ENCODE results near the gene SPRR2A. TPM values are rescaled to one million over a fixed set of nuclear protein-coding genes. Genes with fewer than 3 reads are reported as not detected.

The SPRR2A gene
- total RNA-seq, 1 donor from 2014 or later = not detected

DNA sequence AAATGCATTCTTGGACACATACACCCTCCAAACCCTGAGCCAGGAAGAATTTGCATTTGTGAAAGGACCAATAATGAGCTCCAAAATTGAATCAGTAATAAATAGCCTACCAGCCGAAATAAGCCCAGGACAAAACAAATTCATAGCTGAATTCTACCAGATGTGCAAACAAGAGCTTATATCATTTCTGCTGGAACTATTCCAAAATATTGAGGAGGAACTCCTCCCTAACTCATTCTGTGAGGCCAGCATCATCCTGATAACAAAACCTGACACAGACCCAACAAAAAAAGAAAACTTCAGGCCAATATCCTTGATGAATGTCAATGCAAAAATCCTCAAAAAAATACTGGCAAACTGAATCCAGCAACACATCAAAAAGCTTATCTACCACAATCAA, 30.3 kb upstream of the SPRR2A start:
- no peak overlapping the region for H3K4me3 ChIP-seq
- no peak overlapping the region for H3K27ac ChIP-seq
- no peaks in the 10 kb centered on the region for H3K4me1 ChIP-seq
- no peaks in the 10 kb centered on the region for H3K36me3 ChIP-seq
- TF ChIP-seq, protein P1, sequence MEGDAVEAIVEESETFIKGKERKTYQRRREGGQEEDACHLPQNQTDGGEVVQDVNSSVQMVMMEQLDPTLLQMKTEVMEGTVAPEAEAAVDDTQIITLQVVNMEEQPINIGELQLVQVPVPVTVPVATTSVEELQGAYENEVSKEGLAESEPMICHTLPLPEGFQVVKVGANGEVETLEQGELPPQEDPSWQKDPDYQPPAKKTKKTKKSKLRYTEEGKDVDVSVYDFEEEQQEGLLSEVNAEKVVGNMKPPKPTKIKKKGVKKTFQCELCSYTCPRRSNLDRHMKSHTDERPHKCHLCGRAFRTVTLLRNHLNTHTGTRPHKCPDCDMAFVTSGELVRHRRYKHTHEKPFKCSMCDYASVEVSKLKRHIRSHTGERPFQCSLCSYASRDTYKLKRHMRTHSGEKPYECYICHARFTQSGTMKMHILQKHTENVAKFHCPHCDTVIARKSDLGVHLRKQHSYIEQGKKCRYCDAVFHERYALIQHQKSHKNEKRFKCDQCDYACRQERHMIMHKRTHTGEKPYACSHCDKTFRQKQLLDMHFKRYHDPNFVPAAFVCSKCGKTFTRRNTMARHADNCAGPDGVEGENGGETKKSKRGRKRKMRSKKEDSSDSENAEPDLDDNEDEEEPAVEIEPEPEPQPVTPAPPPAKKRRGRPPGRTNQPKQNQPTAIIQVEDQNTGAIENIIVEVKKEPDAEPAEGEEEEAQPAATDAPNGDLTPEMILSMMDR (IDR thresholded peaks at IDR 0.05) = no peak
- no peak for DNase-seq
- intact Hi-C loops (cut with DNase I) = no loop called here
- no peak for ATAC-seq
- H3K27me3 ChIP-seq (ENCODE audit: low read depth) = no peaks in the 10 kb centered on the region
- no peaks in the 10 kb centered on the region for H3K9me3 ChIP-seq

DNA sequence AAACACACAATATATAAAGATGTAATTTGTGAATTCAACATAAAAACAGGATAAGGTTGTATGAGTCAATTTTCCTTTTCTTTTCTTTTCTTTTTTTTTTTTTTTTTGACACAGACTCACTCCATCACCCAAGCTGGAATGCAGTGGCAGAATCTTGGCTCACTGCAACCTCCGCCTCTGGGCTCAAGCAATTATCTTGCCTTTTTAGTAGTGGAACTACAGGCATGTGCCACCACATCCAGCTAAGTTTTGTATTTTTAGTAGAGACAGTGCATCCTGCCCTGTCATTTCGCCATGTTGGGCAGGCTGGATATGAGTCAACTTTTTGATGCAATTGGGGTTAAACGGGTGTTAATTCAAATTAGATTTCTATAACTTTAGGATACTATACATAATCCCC, 24.4 kb upstream of the SPRR2A start:
- ATAC-seq (no peak), DNase-seq (no peak)
- intact Hi-C loops (cut with DNase I) = no loop called here

DNA sequence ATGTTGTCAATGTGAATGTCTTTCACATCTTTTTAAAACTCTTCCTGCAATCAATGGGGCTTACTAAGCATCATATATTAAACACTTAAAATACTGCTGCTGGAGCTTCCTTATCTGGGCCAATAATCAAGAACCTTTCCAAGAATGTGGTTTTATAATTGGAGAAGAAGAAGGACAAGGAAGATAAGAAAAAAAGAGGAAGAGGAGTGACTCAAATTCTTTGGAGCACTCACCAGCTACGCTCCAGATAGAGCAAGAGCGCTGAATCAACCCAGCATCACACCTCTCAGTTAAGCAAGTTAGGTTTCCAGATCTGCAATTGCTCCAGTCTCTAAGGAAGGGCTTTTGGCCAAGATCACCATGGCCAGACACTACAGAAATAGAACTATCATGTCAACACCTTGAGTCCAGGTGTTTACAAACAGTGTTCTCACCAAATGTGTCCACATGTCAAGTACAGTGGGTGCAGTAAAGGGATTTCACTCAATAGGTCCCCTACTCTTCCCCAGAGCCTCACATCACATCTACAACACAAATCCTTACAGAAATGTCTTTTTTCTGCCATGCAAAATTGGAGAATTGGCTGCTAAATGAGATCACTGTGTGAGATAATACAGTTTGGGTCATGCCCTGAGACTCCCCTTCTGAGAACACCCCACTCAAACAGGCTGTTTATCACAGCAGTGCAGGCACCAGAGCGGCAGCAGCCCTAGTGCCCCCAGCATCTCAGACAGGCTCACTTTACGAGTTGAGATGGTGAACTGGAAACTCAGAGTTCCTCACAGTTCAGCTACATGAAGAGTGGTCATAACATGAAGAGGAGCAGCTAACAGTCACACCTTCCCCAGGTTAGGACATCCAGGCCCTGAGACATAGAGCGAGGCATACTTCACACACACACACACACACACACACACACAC, 15.8 kb upstream of the SPRR2A start:
- no peak overlapping the region for H3K27ac ChIP-seq
- TF ChIP-seq, protein P1 (IDR thresholded peaks at IDR 0.05) = no peak
- H3K9me3 ChIP-seq = no peaks in the 10 kb centered on the region
- DNase-seq (no peak), ATAC-seq (no peak)
- intact Hi-C loops (cut with DNase I) = no loop called here
- H3K36me3 ChIP-seq = no peaks in the 10 kb centered on the region
- H3K4me1 ChIP-seq = no peaks in the 10 kb centered on the region
- no peaks in the 10 kb centered on the region for H3K27me3 ChIP-seq (ENCODE audit: low read depth)
- no peak overlapping the region for H3K4me3 ChIP-seq

More for the DNA sequence above, 24.4 kb upstream of the SPRR2A start:
- H3K9me3 ChIP-seq = peaks cover 4% of the 10 kb centered on the region
- no peaks in the 10 kb centered on the region for H3K36me3 ChIP-seq
- no peaks in the 10 kb centered on the region for H3K4me1 ChIP-seq
- no peak overlapping the region for H3K4me3 ChIP-seq
- no peaks in the 10 kb centered on the region for H3K27me3 ChIP-seq (ENCODE audit: low read depth)
- TF ChIP-seq, protein P1 (IDR thresholded peaks at IDR 0.05) = no peak
- no peak overlapping the region for H3K27ac ChIP-seq

DNA sequence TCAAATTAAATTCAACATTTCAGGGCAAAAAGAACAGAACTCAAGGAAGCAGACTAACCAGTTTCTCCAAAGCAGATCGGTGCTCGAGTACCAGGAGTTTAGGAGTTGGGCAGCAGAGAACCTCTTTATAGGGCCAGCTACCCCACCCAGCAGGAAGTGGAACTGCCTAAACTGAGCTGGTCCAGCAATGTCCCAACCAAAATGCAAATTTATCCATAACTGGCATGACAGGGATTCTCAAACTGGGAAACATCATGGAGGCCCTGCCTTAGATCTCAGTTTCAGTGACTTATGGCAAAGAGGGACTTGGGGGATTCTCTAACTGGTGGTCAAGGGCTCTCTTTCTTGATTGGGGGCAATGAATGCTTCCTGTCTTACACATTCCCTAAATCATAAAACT, 14.2 kb upstream of the SPRR2A start, which contains the start of gene SPRR2B:
Gene SPRR2B, minus strand, starts transcription at position 101 of the 400 bp plus-strand sequence. CDS start 772 bp downstream, outside the sequence.
- DNase-seq = no peak
- Histone ChIP-seq H3K27me3 (ENCODE audit: low read depth) (no peaks in the 10 kb centered on the region), H3K4me1 (no peaks in the 10 kb centered on the region), H3K9me3 (no peaks in the 10 kb centered on the region), H3K4me3 (no peak within 1 kb of the TSS), H3K27ac (no peak within 1 kb of the TSS), H3K36me3 (no peaks in the 10 kb centered on the region)
- TF ChIP-seq, protein P1 (IDR thresholded peaks at IDR 0.05) = no peak
- ATAC-seq = no peak
- intact Hi-C loops (cut with DNase I) = no loop called here

DNA sequence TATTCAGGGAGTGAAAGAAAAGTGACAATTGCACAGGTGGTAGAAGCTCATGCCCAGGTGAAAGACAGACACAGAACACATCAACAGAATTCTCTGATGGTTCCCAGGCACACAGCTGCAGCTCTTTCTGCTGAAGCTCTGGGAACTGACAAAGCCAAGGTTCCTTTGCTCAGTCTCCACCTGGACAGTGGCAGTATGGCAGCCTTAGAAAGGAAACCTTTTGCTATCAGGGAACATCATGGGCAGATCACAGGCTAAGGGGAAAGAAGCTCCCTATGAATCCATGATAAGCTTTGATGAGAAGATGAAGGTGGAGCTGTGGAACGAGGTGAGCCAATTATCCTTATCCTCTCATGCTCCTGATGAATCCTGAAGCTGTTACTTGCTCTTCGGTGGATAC, 12.9 kb upstream of the SPRR2A start:
- Histone ChIP-seq H3K9me3 (no peaks in the 10 kb centered on the region), H3K36me3 (no peaks in the 10 kb centered on the region), H3K27ac (no peak overlapping the region), H3K4me1 (no peaks in the 10 kb centered on the region), H3K4me3 (no peak overlapping the region), H3K27me3 (ENCODE audit: low read depth) (no peaks in the 10 kb centered on the region)
- DNase-seq = no peak
- TF ChIP-seq, protein P1 (IDR thresholded peaks at IDR 0.05) = no peak
- ATAC-seq = no peak
- intact Hi-C loops (cut with DNase I) = no loop called here
